Measurements from ENCODE around the gene PRKCB.

PRKCB gene

GRCh38 chr16:23974223-23974622, 138.4 kb downstream of the PRKCB start:
- no peak for DNase-seq (ENCODE audit: low spot score)
- Mint-ChIP-seq H3K36me3 (ENCODE audit: low read depth) (no peaks in the 10 kb centered on the region), H3K4me1 (ENCODE audit: low read depth) (peaks cover 20% of the 10 kb centered on the region), H3K9me3 (no peaks in the 10 kb centered on the region), H3K4me3 (no peak overlapping the region), H3K27ac (no peak overlapping the region), H3K27me3 (ENCODE audit: low read depth) (no peaks in the 10 kb centered on the region)

GRCh38 chr16:23975293-23975692, 139.5 kb downstream of the PRKCB start:
- Mint-ChIP-seq H3K27ac (no peak overlapping the region), H3K4me3 (no peak overlapping the region), H3K27me3 (ENCODE audit: low read depth) (no peaks in the 10 kb centered on the region), H3K9me3 (no peaks in the 10 kb centered on the region), H3K36me3 (ENCODE audit: low read depth) (no peaks in the 10 kb centered on the region), H3K4me1 (ENCODE audit: low read depth) (peaks cover 20% of the 10 kb centered on the region)
- no peak for DNase-seq (ENCODE audit: low spot score)

- Mint-ChIP-seq H3K27me3 (ENCODE audit: low read depth) (no peaks in the 10 kb centered on the region), H3K4me1 (ENCODE audit: low read depth) (peaks cover 20% of the 10 kb centered on the region), H3K36me3 (ENCODE audit: low read depth) (no peaks in the 10 kb centered on the region), H3K4me3 (no peak overlapping the region), H3K27ac (no peak overlapping the region), H3K9me3 (no peaks in the 10 kb centered on the region)
- DNase-seq (ENCODE audit: low spot score): no peak
Observed at GRCh38 chr16:23976091-23976490, 140.3 kb downstream of the PRKCB start.

GRCh38 chr16:23976524-23976923, 140.7 kb downstream of the PRKCB start:
- Mint-ChIP-seq H3K9me3 (no peaks in the 10 kb centered on the region), H3K36me3 (ENCODE audit: low read depth) (no peaks in the 10 kb centered on the region), H3K27ac (peak overlapping the region; percentile 9), H3K4me1 (ENCODE audit: low read depth) (peaks cover 20% of the 10 kb centered on the region), H3K27me3 (ENCODE audit: low read depth) (no peaks in the 10 kb centered on the region), H3K4me3 (no peak overlapping the region)
- no peak for DNase-seq (ENCODE audit: low spot score)

GRCh38 chr16:23979441-23979840, 143.7 kb downstream of the PRKCB start:
- no peak for DNase-seq (ENCODE audit: low spot score)
- Mint-ChIP-seq H3K9me3 (no peaks in the 10 kb centered on the region), H3K27me3 (ENCODE audit: low read depth) (no peaks in the 10 kb centered on the region), H3K27ac (no peak overlapping the region), H3K36me3 (ENCODE audit: low read depth) (peaks cover 3% of the 10 kb centered on the region), H3K4me1 (ENCODE audit: low read depth) (peaks cover 14% of the 10 kb centered on the region), H3K4me3 (no peak overlapping the region)

GRCh38 chr16:23979982-23980381, 144.2 kb downstream of the PRKCB start:
- Mint-ChIP-seq H3K27ac (no peak overlapping the region), H3K36me3 (ENCODE audit: low read depth) (peaks cover 6% of the 10 kb centered on the region), H3K9me3 (no peaks in the 10 kb centered on the region), H3K27me3 (ENCODE audit: low read depth) (no peaks in the 10 kb centered on the region), H3K4me1 (ENCODE audit: low read depth) (peaks cover 12% of the 10 kb centered on the region), H3K4me3 (no peak overlapping the region)
- DNase-seq (ENCODE audit: low spot score): no peak

GRCh38 chr16:23981429-23982399, 145.9 kb downstream of the PRKCB start:
- Mint-ChIP-seq H3K36me3 (ENCODE audit: low read depth) (peaks cover 6% of the 10 kb centered on the region), H3K27ac (no peak overlapping the region), H3K9me3 (no peaks in the 10 kb centered on the region), H3K27me3 (ENCODE audit: low read depth) (no peaks in the 10 kb centered on the region), H3K4me1 (ENCODE audit: low read depth) (peaks cover 3% of the 10 kb centered on the region), H3K4me3 (no peak overlapping the region)
- no peak for DNase-seq (ENCODE audit: low spot score)

GRCh38 chr16:23986455-23986854, 150.7 kb downstream of the PRKCB start:
- peaks cover 5% of the 10 kb centered on the region for H3K4me1 Mint-ChIP-seq (ENCODE audit: low read depth)
- peaks cover 17% of the 10 kb centered on the region for H3K36me3 Mint-ChIP-seq (ENCODE audit: low read depth)
- no peak overlapping the region for H3K4me3 Mint-ChIP-seq
- no peak for DNase-seq (ENCODE audit: low spot score)
- H3K27me3 Mint-ChIP-seq (ENCODE audit: low read depth): no peaks in the 10 kb centered on the region
- peaks cover 4% of the 10 kb centered on the region for H3K9me3 Mint-ChIP-seq
- no peak overlapping the region for H3K27ac Mint-ChIP-seq

- no peak for DNase-seq (ENCODE audit: low spot score)
- H3K9me3 Mint-ChIP-seq: peaks cover 4% of the 10 kb centered on the region
- H3K27ac Mint-ChIP-seq: no peak overlapping the region
- no peaks in the 10 kb centered on the region for H3K27me3 Mint-ChIP-seq (ENCODE audit: low read depth)
- peaks cover 5% of the 10 kb centered on the region for H3K4me1 Mint-ChIP-seq (ENCODE audit: low read depth)
- no peak overlapping the region for H3K4me3 Mint-ChIP-seq
- peaks cover 17% of the 10 kb centered on the region for H3K36me3 Mint-ChIP-seq (ENCODE audit: low read depth)
Observed at GRCh38 chr16:23987443-23987842, 151.7 kb downstream of the PRKCB start.

- H3K27ac Mint-ChIP-seq: no peak overlapping the region
- peaks cover 11% of the 10 kb centered on the region for H3K36me3 Mint-ChIP-seq (ENCODE audit: low read depth)
- H3K27me3 Mint-ChIP-seq (ENCODE audit: low read depth): no peaks in the 10 kb centered on the region
- H3K9me3 Mint-ChIP-seq: peaks cover 4% of the 10 kb centered on the region
- no peak for DNase-seq (ENCODE audit: low spot score)
- no peak overlapping the region for H3K4me3 Mint-ChIP-seq
- H3K4me1 Mint-ChIP-seq (ENCODE audit: low read depth): peaks cover 5% of the 10 kb centered on the region
Observed at GRCh38 chr16:23990507-23990906, 154.7 kb downstream of the PRKCB start.

GRCh38 chr16:23991066-23991465, 155.3 kb downstream of the PRKCB start:
- Mint-ChIP-seq H3K36me3 (ENCODE audit: low read depth) (peaks cover 11% of the 10 kb centered on the region), H3K4me1 (ENCODE audit: low read depth) (peaks cover 5% of the 10 kb centered on the region), H3K4me3 (no peak overlapping the region), H3K27ac (no peak overlapping the region), H3K27me3 (ENCODE audit: low read depth) (no peaks in the 10 kb centered on the region), H3K9me3 (peaks cover 4% of the 10 kb centered on the region)
- no peak for DNase-seq (ENCODE audit: low spot score)

- Mint-ChIP-seq H3K36me3 (ENCODE audit: low read depth) (peaks cover 4% of the 10 kb centered on the region), H3K4me1 (ENCODE audit: low read depth) (no peaks in the 10 kb centered on the region), H3K27ac (no peak overlapping the region), H3K9me3 (no peaks in the 10 kb centered on the region), H3K4me3 (no peak overlapping the region), H3K27me3 (ENCODE audit: low read depth) (no peaks in the 10 kb centered on the region)
- no peak for DNase-seq (ENCODE audit: low spot score)
Observed at GRCh38 chr16:23994615-23995014, 158.8 kb downstream of the PRKCB start.

GRCh38 chr16:23996258-23996955, 160.6 kb downstream of the PRKCB start:
- DNase-seq (ENCODE audit: low spot score): no peak
- Mint-ChIP-seq H3K4me3 (no peak overlapping the region), H3K4me1 (ENCODE audit: low read depth) (no peaks in the 10 kb centered on the region), H3K27me3 (ENCODE audit: low read depth) (no peaks in the 10 kb centered on the region), H3K9me3 (no peaks in the 10 kb centered on the region), H3K36me3 (ENCODE audit: low read depth) (peaks cover 2% of the 10 kb centered on the region), H3K27ac (no peak overlapping the region)

GRCh38 chr16:23998771-23999170, 163.0 kb downstream of the PRKCB start:
- Mint-ChIP-seq H3K36me3 (ENCODE audit: low read depth) (peaks cover 4% of the 10 kb centered on the region), H3K4me1 (ENCODE audit: low read depth) (peaks cover 2% of the 10 kb centered on the region), H3K27ac (no peak overlapping the region), H3K4me3 (no peak overlapping the region), H3K9me3 (no peaks in the 10 kb centered on the region), H3K27me3 (ENCODE audit: low read depth) (no peaks in the 10 kb centered on the region)
- DNase-seq (ENCODE audit: low spot score): no peak
